Measurements from ENCODE around the gene CTNNA2. TPM values are rescaled to one million over a fixed set of nuclear protein-coding genes. Genes with fewer than 3 reads are reported as not detected.

The CTNNA2 gene
- polyA plus RNA-seq, 1 of the 3 experiments (the other 2 are of a cell fraction) = 0.30 TPM

GRCh38 chr2:80407377-80407776 is 894.5 kb downstream of the CTNNA2 start:
- no peak overlapping the region for H3K27ac ChIP-seq (ENCODE audit: low read depth in 2 of 2, low read length in 1 of 2)
- no peak overlapping the region for H3K4me2 ChIP-seq
- POLR2A ChIA-PET = no interaction called here
- TF ChIP-seq NFIC (IDR thresholded peaks at IDR 0.05; ENCODE audit: borderline replicate concordance) (no peak), RAD21 (IDR thresholded peaks at IDR 0.05; ENCODE audit: low read length) (no peak), EP300 (IDR thresholded peaks at IDR 0.05; ENCODE audit: borderline replicate concordance in 1 of 2, low read depth in 1 of 2, low read length in 1 of 2) (no peak), ELF1 (IDR thresholded peaks at IDR 0.05) (no peak), REST (IDR thresholded peaks at IDR 0.05; ENCODE audit: low read depth, low read length) (no peak), MEF2A (IDR thresholded peaks at IDR 0.05; ENCODE audit: borderline replicate concordance, low read depth) (no peak), USF2 (IDR thresholded peaks at IDR 0.05; ENCODE audit: borderline replicate concordance, low read depth, low read length) (no peak), MXI1 (IDR thresholded peaks at IDR 0.05; ENCODE audit: low read depth, low read length) (no peak), YY1 (IDR thresholded peaks at IDR 0.05; ENCODE audit: low read depth) (no peak)
- no peaks in the 10 kb centered on the region for H3K9me2 ChIP-seq
- DNase-seq = no peak
- no peaks in the 10 kb centered on the region for H3F3A ChIP-seq (replicated peaks; ENCODE audit: insufficient read depth)
- no peak overlapping the region for H2AFZ ChIP-seq (ENCODE audit: low read depth)
- H4K20me1 ChIP-seq (ENCODE audit: insufficient read depth) = no peaks in the 10 kb centered on the region
- WGBS (ENCODE audit: low lambda C conversion rate) = 83% methylated on average over 4 of the region's 4 CpGs
- H3K79me2 ChIP-seq (ENCODE audit: insufficient read depth) = no peaks in the 10 kb centered on the region
- no peaks in the 10 kb centered on the region for H3K27me3 ChIP-seq (ENCODE audit: insufficient read depth)
- no peaks in the 10 kb centered on the region for H3K4me1 ChIP-seq (ENCODE audit: control insufficient read depth in 1 of 2, insufficient read depth in 2 of 2, low read depth in 1 of 2, low read length in 1 of 2)
- CTCF ChIA-PET = interaction anchor here (1.1 kb wide), 1 partner anchor 16 kb away, joined by 4 read pairs; no protein-coding TSS in a partner anchor
- H3K36me3 ChIP-seq (replicated peaks in 1 of 2; ENCODE audit: control insufficient read depth in 1 of 2, insufficient read depth in 2 of 2, low read length in 1 of 2) = no peaks in the 10 kb centered on the region
- no peak overlapping the region for H3K9ac ChIP-seq
- H3K9me3 ChIP-seq = no peaks in the 10 kb centered on the region
- no peak overlapping the region for H3K4me3 ChIP-seq (ENCODE audit: low read depth in 2 of 2, low read length in 1 of 2)

- POLR2A ChIA-PET = no interaction called here
- H3F3A ChIP-seq (replicated peaks; ENCODE audit: insufficient read depth) = no peaks in the 10 kb centered on the region
- 73% methylated on average over 3 of the region's 3 CpGs for WGBS (ENCODE audit: low lambda C conversion rate)
- no peak overlapping the region for H3K9ac ChIP-seq
- H4K20me1 ChIP-seq (ENCODE audit: insufficient read depth) = no peaks in the 10 kb centered on the region
- CTCF ChIA-PET = no interaction called here
- H3K4me1 ChIP-seq (ENCODE audit: control insufficient read depth in 1 of 2, insufficient read depth in 2 of 2, low read depth in 1 of 2, low read length in 1 of 2) = no peaks in the 10 kb centered on the region
- H3K27me3 ChIP-seq (ENCODE audit: insufficient read depth) = no peaks in the 10 kb centered on the region
- no peak overlapping the region for H3K27ac ChIP-seq (ENCODE audit: low read depth in 2 of 2, low read length in 1 of 2)
- no peak overlapping the region for H3K4me2 ChIP-seq
- no peaks in the 10 kb centered on the region for H3K79me2 ChIP-seq (ENCODE audit: insufficient read depth)
- H3K36me3 ChIP-seq (replicated peaks in 1 of 2; ENCODE audit: control insufficient read depth in 1 of 2, insufficient read depth in 2 of 2, low read length in 1 of 2) = no peaks in the 10 kb centered on the region
- no peaks in the 10 kb centered on the region for H3K9me3 ChIP-seq
- no peaks in the 10 kb centered on the region for H3K9me2 ChIP-seq
- DNase-seq = no peak
- no peak overlapping the region for H2AFZ ChIP-seq (ENCODE audit: low read depth)
- no peak overlapping the region for H3K4me3 ChIP-seq (ENCODE audit: low read depth in 2 of 2, low read length in 1 of 2)
- TF ChIP-seq MAX (IDR thresholded peaks at IDR 0.05; ENCODE audit: low read depth) (no peak), JUND (IDR thresholded peaks at IDR 0.05) (no peak), NRF1 (IDR thresholded peaks at IDR 0.05; ENCODE audit: low read depth, low read length) (no peak), RAD21 (IDR thresholded peaks at IDR 0.05; ENCODE audit: low read length) (no peak), TCF12 (IDR thresholded peaks at IDR 0.05) (no peak), RFX5 (IDR thresholded peaks at IDR 0.05; ENCODE audit: low read length) (no peak), ZBTB33 (IDR thresholded peaks at IDR 0.05; ENCODE audit: borderline replicate concordance, low read depth) (no peak), RCOR1 (IDR thresholded peaks at IDR 0.05; ENCODE audit: low read length) (no peak), IRF3 (IDR thresholded peaks at IDR 0.05; ENCODE audit: low read depth, low read length) (no peak), ELF1 (IDR thresholded peaks at IDR 0.05) (no peak), RXRA (IDR thresholded peaks at IDR 0.05; ENCODE audit: borderline replicate concordance, low read depth) (no peak)
Observed at GRCh38 chr2:80410346-80410745, 897.5 kb downstream of the CTNNA2 start.

All from SK-N-SH (cell line).